Activated CD4-positive, alpha-beta memory T cell treated with anti-CD3 and anti-CD28 coated beads, Interleukin-2, amount 10 ng/mL, durations not matched to agents 7 days and 5 days (primary cell): Measurements from ENCODE around the gene RHOV. TPM values are rescaled to one million over a fixed set of nuclear protein-coding genes. Genes with fewer than 3 reads are reported as not detected.

Experiments
- CTCF ChIA-PET: fragments of 350-600 bp; sonication (Branson Sonifier 250); formaldehyde crosslinking; loops from one replicate; lab custom pipeline; 2021; ENCODE audit warnings: antibody characterized with exemption, inconsistent platforms; lab: Charles Lee
- POLR2A ChIA-PET: fragments of 350-600 bp; sonication (Branson Sonifier 250); formaldehyde crosslinking; loops from one replicate; lab custom pipeline; 2021; ENCODE audit warnings: antibody characterized with exemption; lab: Charles Lee
- DNase-seq: peaks from one replicate; pipeline ENCODE4 v3.0.0-alpha.2; 2020
- H3K27ac Mint-ChIP-seq: one replicate; pipeline ENCODE4 v1.8.0; 2021; ENCODE audit warnings: mild to moderate bottlenecking, mixed read lengths
- H3K27me3 Mint-ChIP-seq: one replicate; pipeline ENCODE4 v1.8.0; 2021; ENCODE audit warnings: mixed read lengths
- H3K36me3 Mint-ChIP-seq: one replicate; pipeline ENCODE4 v1.8.0; 2021; ENCODE audit warnings: low read depth, mixed read lengths
- H3K4me1 Mint-ChIP-seq: one replicate; pipeline ENCODE4 v1.8.0; 2021; ENCODE audit warnings: mixed read lengths
- H3K4me3 Mint-ChIP-seq: one replicate; pipeline ENCODE4 v1.8.0; 2021; ENCODE audit warnings: mild to moderate bottlenecking, mixed read lengths
- H3K9me3 Mint-ChIP-seq: one replicate; pipeline ENCODE4 v1.8.0; 2021; ENCODE audit warnings: mixed read lengths
- total RNA-seq, 2 experiments: library from RNA; stranded (reverse); gene quantifications; one replicate each; pipeline ENCODE4 v1.2.3, GENCODE V29; 2021

Gene RHOV
- total RNA-seq, 2 experiments from 2014 or later, result not detected

DNA sequence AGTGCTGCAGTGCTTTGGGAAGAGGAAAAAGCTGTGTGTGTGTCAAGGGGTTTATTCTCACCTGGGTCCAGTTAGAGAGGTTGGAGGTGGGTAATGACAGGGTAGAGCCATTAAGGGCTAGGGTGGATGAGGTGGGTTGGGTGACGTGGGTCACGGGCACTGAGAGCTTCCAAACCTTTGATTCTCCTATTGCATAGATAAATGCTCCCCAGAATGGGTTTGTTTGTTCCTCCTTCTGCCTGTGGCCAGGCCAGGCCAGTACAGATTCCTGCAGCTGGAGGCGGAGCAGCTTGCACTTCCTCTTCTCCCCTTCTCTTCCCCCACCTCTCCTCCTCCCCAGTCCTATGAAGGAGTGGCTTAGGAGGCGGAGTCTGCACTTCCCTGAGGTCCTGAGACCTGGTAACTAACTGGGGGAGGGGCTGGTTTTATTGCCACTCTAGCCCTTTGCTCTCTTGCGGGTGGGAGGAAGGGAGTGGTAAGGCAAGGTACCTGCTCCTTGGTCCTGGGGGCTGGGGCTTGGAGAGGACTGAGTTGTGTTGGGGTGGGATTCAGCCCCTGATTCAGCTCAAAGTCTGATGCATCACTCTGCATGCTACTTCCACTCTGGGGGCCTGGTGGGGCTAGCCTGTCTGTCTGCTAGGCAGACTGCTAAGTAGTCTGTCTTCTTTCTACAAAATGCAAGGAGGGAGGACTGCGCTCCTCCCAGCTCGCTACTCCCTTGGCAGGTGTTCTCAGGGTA, 26.6 kb downstream of the RHOV start:
- ChIA-PET POLR2A (no interaction called here), CTCF (interaction anchor here (0.5 to 1.7 kb wide), 2 partner anchors 11 to 1938 kb away, joined by 3 to 13 read pairs; no protein-coding TSS in a partner anchor)
- DNase-seq, result no peak
- peaks cover 18% of the 10 kb centered on the region for H3K27me3 Mint-ChIP-seq
- H3K4me3 Mint-ChIP-seq, result no peak overlapping the region
- peaks cover 24% of the 10 kb centered on the region for H3K4me1 Mint-ChIP-seq
- H3K36me3 Mint-ChIP-seq, result no peaks in the 10 kb centered on the region
- no peak overlapping the region for H3K27ac Mint-ChIP-seq
- H3K9me3 Mint-ChIP-seq, result no peaks in the 10 kb centered on the region

DNA sequence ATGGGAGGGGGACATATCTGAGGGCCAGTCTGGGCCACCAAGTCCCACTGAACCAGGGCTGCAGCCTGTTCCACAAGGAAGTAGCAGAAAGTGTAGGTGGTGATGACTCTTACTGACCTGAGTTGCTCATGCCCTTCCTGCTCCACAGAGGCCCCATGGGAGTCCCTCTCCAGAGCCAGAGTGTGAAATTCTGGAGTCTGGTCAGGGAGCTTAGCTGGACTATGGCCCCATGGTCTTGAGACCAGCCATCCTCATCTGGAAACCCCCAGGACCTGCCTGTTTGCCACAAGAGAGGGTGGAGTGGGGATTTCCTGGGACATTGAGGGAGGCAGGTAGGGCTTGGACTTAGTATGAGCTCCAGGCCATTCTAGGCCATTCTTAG, 27.2 kb downstream of the RHOV start:
- ChIA-PET POLR2A (no interaction called here), CTCF (interaction anchor here (0.5 to 1.7 kb wide), 2 partner anchors 12 to 1938 kb away, joined by 3 to 13 read pairs; no protein-coding TSS in a partner anchor)
- H3K36me3 Mint-ChIP-seq, result no peaks in the 10 kb centered on the region
- no peaks in the 10 kb centered on the region for H3K9me3 Mint-ChIP-seq
- peaks cover 23% of the 10 kb centered on the region for H3K27me3 Mint-ChIP-seq
- no peak overlapping the region for H3K4me3 Mint-ChIP-seq
- peaks cover 24% of the 10 kb centered on the region for H3K4me1 Mint-ChIP-seq
- H3K27ac Mint-ChIP-seq, result no peak overlapping the region
- no peak for DNase-seq

DNA sequence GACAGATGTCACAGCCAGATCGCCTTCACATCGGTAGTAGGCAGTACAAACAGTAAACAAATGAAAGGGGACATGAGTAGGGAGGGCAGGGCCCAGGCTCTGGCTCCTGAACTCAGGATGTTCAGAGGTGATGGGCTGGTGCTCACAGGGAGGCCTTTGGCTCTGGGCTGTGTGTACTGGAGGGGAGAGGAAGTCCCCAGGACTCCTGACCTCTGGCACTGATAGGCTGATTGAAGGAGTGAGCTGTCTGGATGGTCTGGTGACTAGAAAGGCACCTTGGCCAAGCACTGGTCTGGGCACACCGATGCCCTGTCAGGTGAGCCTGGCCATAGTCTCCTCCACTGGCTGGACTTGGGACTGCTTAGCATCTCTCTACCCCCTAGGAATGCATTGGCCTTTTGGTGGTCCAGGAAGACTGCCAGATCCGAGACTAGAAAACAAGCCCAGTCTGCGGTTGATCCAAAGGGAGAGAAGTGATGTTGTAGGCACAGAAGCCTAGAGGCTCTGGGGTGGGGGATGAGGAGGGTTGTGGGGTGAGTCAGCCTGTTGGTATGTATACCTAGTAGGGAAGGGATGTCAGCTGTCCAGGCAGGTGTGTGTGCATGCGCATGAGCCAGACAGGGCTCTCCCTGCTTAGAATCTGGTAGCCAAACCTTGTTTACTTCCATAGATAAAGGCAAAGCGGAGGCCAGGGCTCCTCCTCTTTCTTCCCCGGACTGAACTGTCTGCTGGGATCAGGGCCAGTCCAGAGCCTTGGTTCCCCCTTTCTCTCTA, 28.3 kb downstream of the RHOV start:
- Mint-ChIP-seq H3K4me1 (peaks cover 24% of the 10 kb centered on the region), H3K4me3 (no peak overlapping the region), H3K36me3 (no peaks in the 10 kb centered on the region), H3K27me3 (peaks cover 30% of the 10 kb centered on the region), H3K27ac (no peak overlapping the region), H3K9me3 (no peaks in the 10 kb centered on the region)
- POLR2A ChIA-PET, result interaction anchor here (1.4 kb wide), 1 partner anchor 151 kb away, joined by 3 read pairs; no protein-coding TSS in a partner anchor
- DNase-seq, result no peak
- CTCF ChIA-PET, result interaction anchor here (2.5 kb wide), 1 partner anchor 13 kb away, joined by 20 read pairs; no protein-coding TSS in a partner anchor

DNA sequence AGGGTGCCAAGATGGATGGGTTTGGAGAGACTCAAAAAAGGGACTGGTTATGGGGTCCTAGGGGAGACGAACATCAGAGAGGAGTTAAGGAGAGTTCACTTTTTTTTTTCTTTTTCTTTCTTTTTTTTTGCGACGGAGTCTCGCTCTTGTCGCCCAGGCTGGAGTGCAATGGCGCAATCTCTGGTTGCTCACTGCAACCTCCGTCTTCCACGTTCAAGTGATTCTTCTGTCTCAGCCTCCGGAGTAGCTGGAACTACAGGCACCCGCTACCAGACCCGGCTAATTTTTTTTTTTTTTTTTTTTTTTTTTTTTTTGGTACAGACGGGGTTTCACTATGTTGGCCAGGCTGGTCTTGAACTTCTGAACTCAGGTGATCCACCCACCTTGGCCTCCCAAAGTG, 29.0 kb downstream of the RHOV start:
- ChIA-PET POLR2A (interaction anchor here (1.4 to 2.4 kb wide), 3 partner anchors 12 to 151 kb away, joined by 3 to 14 read pairs (median 6); partner anchors contain the start of gene VPS18), CTCF (interaction anchor here (0.7 to 2.5 kb wide), 4 partner anchors 14 to 255 kb away, joined by 3 to 20 read pairs (median 6); no protein-coding TSS in a partner anchor)
- H3K4me1 Mint-ChIP-seq, result peaks cover 24% of the 10 kb centered on the region
- H3K4me3 Mint-ChIP-seq, result peak overlapping the region; percentile 74
- H3K9me3 Mint-ChIP-seq, result no peaks in the 10 kb centered on the region
- no peak overlapping the region for H3K27ac Mint-ChIP-seq
- peaks cover 31% of the 10 kb centered on the region for H3K27me3 Mint-ChIP-seq
- no peaks in the 10 kb centered on the region for H3K36me3 Mint-ChIP-seq
- no peak for DNase-seq

DNA sequence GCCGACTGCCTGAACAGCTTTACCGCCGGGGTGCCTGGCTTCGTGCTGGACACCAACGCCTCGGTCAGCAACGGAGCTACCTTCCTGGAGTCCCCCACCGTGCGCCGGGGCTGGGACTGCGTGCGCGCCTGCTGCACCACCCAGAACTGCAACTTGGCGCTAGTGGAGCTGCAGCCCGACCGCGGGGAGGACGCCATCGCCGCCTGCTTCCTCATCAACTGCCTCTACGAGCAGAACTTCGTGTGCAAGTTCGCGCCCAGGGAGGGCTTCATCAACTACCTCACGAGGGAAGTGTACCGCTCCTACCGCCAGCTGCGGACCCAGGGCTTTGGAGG, 29.4 kb downstream of the RHOV start:
- Mint-ChIP-seq H3K4me3 (peak overlapping the region; percentile 74), H3K4me1 (peaks cover 24% of the 10 kb centered on the region), H3K9me3 (no peaks in the 10 kb centered on the region), H3K27ac (no peak overlapping the region), H3K36me3 (no peaks in the 10 kb centered on the region), H3K27me3 (peaks cover 32% of the 10 kb centered on the region)
- ChIA-PET CTCF (interaction anchor here (0.7 to 2.5 kb wide), 4 partner anchors 14 to 255 kb away, joined by 3 to 20 read pairs (median 6); no protein-coding TSS in a partner anchor), POLR2A (interaction anchor here (1.4 to 2.4 kb wide), 4 partner anchors 13 to 150 kb away, joined by 3 to 14 read pairs (median 6); partner anchors contain the start of gene VPS18)
- DNase-seq, result peak; percentile 43

DNA sequence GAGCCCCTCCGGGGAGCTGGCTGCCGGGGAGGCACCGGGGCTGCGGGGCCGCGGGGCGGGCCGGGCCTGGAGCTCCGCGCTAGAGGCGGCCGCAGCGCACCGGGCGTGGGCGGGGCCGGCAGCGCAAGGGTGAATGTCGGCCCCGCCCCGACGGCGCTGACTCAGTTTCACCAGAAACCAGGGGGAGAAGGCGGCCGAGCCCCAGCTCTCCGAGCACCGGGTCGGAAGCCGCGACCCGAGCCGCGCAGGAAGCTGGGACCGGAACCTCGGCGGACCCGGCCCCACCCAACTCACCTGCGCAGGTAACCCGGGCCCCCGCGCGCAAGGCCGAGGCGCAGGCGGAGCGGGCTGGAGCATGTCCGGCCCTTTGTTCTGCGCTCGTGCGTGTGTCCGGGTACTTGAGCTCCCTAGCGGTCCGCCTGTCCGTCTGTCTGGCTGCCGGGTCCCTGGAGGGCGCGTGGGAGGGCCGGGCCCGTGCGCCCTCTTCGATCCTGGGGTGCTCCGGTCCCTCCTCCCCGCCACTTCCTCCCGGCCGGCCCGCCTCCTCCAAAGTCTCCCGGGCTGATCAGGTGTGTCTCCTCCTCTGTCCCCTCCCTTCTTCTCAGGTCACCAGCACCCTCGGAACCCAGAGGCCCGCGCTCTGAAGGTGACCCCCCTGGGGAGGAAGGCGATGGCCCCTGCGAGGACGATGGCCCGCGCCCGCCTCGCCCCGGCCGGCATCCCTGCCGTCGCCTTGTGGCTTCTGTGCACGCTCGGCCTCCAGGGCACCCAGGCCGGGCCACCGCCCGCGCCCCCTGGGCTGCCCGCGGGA, 29.9 kb downstream of the RHOV start, which contains the start of gene SPINT1:
Gene SPINT1 (plus strand): TSS at position 164 of the 811 bp plus-strand sequence. CDS start 507 bp downstream, at position 671.
- H3K9me3 Mint-ChIP-seq, result no peaks in the 10 kb centered on the region
- ChIA-PET CTCF (interaction anchor here (0.7 to 2.5 kb wide), 5 partner anchors 15 to 254 kb away, joined by 3 to 20 read pairs (median 5); partner anchors contain the start of gene VPS18), POLR2A (interaction anchor here (0.8 to 2.4 kb wide), 5 partner anchors 11 to 249 kb away, joined by 3 to 14 read pairs (median 5); partner anchors contain the start of gene VPS18)
- H3K4me1 Mint-ChIP-seq, result peaks cover 24% of the 10 kb centered on the region
- peaks cover 32% of the 10 kb centered on the region for H3K27me3 Mint-ChIP-seq
- no peaks in the 10 kb centered on the region for H3K36me3 Mint-ChIP-seq
- DNase-seq, result peak; percentile 49
- H3K4me3 Mint-ChIP-seq, result peak within 1 kb of the TSS; percentile 74
- no peak within 1 kb of the TSS for H3K27ac Mint-ChIP-seq

DNA sequence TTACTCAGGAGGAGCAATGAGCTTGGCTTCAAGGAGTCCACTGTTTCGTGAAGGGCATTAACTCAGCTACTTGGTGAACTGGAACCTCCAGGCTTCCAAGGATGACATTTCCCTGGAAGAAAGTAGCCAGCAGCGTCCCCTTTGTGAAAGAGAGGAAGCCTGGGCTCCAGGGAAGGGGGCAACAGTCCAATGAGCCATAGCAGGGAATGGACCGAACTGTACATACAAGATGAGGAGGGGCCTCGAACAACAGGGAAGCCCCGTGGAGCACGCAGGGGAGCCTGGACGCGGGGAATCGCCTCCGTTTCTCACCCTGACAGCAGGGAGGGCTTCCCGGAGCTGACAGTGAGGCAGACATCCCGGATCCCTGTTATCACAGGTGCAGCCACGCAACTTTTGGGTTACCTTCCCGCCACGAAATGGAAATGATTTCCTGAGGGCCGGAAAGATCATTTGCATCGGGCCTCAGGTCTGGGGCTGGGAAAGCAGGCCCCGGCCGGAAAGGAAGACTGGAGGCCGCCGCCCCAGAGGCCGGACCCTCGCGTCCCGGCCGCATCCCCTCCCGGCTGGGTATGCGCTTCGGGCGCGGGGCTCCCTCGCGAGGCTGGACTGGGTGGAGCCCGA, 30.7 kb downstream of the RHOV start:
- Mint-ChIP-seq H3K9me3 (no peaks in the 10 kb centered on the region), H3K4me1 (peaks cover 24% of the 10 kb centered on the region), H3K27me3 (peaks cover 32% of the 10 kb centered on the region), H3K4me3 (peak overlapping the region; percentile 70), H3K27ac (no peak overlapping the region), H3K36me3 (no peaks in the 10 kb centered on the region)
- ChIA-PET POLR2A (interaction anchor here (0.8 to 2.4 kb wide), 5 partner anchors 11 to 248 kb away, joined by 3 to 14 read pairs (median 5); partner anchors contain the start of gene VPS18), CTCF (interaction anchor here (0.9 to 2.5 kb wide), 4 partner anchors 10 to 51 kb away, joined by 3 to 20 read pairs (median 6); partner anchors contain the start of gene VPS18)
- no peak for DNase-seq

DNA sequence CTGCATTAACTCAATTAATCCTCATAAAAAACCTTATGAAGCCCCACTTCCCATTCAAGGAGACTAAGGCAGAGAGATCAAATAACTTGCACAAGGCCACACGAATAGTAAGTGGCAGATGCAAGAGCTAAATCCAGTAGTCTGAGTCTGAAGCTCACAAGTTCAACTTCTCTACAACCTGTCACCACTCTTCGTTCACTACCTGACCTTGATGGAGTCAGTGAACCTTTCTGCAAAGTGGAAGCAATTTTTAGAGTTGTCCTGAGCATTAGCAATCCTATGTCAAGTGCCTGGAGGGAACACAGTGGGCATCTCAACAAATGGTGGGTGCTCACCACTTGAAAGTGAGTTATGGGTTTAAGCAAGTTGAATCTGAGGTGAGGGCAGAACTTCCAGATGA, 32.3 kb downstream of the RHOV start:
- Mint-ChIP-seq H3K27ac (no peak overlapping the region), H3K4me3 (no peak overlapping the region), H3K27me3 (peaks cover 32% of the 10 kb centered on the region), H3K9me3 (no peaks in the 10 kb centered on the region), H3K36me3 (no peaks in the 10 kb centered on the region), H3K4me1 (peaks cover 18% of the 10 kb centered on the region)
- ChIA-PET POLR2A (no interaction called here), CTCF (interaction anchor here (1.4 kb wide), 1 partner anchor 16 kb away, joined by 3 read pairs; no protein-coding TSS in a partner anchor)
- DNase-seq, result no peak

DNA sequence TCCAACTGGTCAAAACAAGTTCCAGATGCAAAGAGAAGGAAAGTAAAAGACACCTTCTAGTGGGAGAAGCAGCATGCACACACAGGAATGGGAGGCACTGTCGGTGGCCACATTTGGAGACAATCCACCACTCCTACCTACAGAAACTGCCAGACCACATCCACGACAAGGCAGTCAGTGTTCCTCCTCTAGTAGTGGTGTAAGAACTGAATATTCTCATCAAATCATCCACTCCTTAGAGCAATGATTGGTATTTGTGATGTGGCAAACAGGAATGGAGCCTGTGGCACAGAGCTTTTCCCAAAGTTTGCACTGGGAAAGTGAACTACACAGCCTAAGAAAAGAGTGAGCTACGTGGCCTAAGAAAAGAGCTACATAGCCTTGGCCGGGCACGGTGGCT, 35.3 kb downstream of the RHOV start:
- H3K4me3 Mint-ChIP-seq, result no peak overlapping the region
- POLR2A ChIA-PET, result no interaction called here

DNA sequence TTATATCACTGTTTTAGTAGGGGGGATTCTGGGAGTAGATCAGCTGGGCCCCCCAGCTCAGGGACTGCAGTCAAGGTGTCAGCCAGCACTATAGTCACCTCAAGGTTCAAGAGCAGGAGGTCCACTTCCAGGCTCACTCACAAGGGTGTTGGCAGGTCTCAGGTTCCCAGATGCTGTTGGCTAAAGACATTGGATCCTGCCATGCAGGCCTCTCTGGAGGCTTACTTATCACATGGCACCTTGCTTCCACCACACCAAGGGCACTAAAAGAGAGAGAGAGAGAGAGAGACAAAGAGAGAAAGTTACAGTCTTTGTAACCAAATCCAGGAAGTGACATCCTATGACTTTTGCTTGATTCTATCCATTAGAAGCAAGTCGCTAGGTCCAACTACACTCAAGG, 38.0 kb downstream of the RHOV start:
- DNase-seq, result no peak
- Mint-ChIP-seq H3K9me3 (no peaks in the 10 kb centered on the region), H3K36me3 (no peaks in the 10 kb centered on the region), H3K4me1 (no peaks in the 10 kb centered on the region), H3K27ac (no peak overlapping the region), H3K4me3 (no peak overlapping the region), H3K27me3 (peaks cover 2% of the 10 kb centered on the region)
- POLR2A ChIA-PET, result no interaction called here
- CTCF ChIA-PET, result no interaction called here

More for the DNA sequence above, 35.3 kb downstream of the RHOV start:
- no peak for DNase-seq
- CTCF ChIA-PET, result interaction anchor here (0.5 to 1.2 kb wide), 2 partner anchors 57 to 275 kb away, joined by 3 read pairs; no protein-coding TSS in a partner anchor
- H3K27ac Mint-ChIP-seq, result no peak overlapping the region
- H3K36me3 Mint-ChIP-seq, result no peaks in the 10 kb centered on the region
- H3K4me1 Mint-ChIP-seq, result peaks cover 4% of the 10 kb centered on the region
- no peaks in the 10 kb centered on the region for H3K9me3 Mint-ChIP-seq
- H3K27me3 Mint-ChIP-seq, result peaks cover 24% of the 10 kb centered on the region

DNA sequence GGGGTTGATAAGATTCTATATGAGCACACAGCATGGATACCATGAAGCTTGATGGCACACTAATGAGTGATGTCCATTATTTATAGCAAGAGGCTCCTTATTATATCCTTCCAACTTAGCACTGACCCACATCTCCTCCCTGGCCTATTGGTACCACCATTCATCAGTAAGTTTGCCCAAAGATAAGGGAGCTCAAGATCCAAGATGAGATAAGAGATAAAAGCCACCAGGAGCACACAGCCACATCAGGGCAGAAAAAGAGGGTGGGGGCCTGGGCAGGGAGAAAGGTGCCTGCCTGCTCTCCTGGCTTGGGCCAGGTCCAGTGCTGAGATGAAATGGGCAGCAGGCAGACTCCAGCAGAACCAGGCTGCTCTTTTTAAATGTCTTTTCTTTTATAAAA, 41.1 kb downstream of the RHOV start:
- Mint-ChIP-seq H3K4me1 (no peaks in the 10 kb centered on the region), H3K27ac (no peak overlapping the region), H3K36me3 (no peaks in the 10 kb centered on the region), H3K4me3 (no peak overlapping the region), H3K27me3 (peaks cover 3% of the 10 kb centered on the region), H3K9me3 (no peaks in the 10 kb centered on the region)
- no peak for DNase-seq
- CTCF ChIA-PET, result interaction anchor here (0.7 to 1.1 kb wide), 2 partner anchors 10 to 154 kb away, joined by 3 to 4 read pairs; no protein-coding TSS in a partner anchor
- POLR2A ChIA-PET, result no interaction called here
